Neural cell (in vitro differentiated cells): ENCODE results near the gene SKP1. TPM values are rescaled to one million over a fixed set of nuclear protein-coding genes. Genes with fewer than 3 reads are reported as not detected.
A peak's percentile ranks its signal among the peaks of the same experiment; 100 is the strongest.

Experiments used
- H2AFZ ChIP-seq: fragments of 200-600, 300-800 bp; sonication (generic), shearing (Covaris generic); 2 replicates; pipeline ENCODE4 v1.6.0; 2014; ENCODE audit warnings: low read depth, mild to moderate bottlenecking, antibody characterized with exemption, low read length, moderate library complexity
- H3F3A ChIP-seq: fragments of 200-600 bp; shearing (Covaris generic); 2 replicates; pipeline ENCODE4 v1.6.1; 2016; ENCODE audit warnings: mild to moderate bottlenecking, moderate library complexity, mixed read lengths, antibody characterized with exemption, low read length; ENCODE audit not compliant: insufficient read depth, poor library complexity, severe bottlenecking
- H3K27ac ChIP-seq: fragments of 200-600, 300-800 bp; sonication (generic), shearing (Covaris generic); 2 replicates; pipeline ENCODE4 v1.5.1; 2014; ENCODE audit warnings: mild to moderate bottlenecking, low read length, moderate library complexity
- H3K27me3 ChIP-seq: fragments of 300-800, 200-600 bp; sonication (generic), shearing (Covaris generic); 2 replicates; pipeline ENCODE4 v1.6.0; 2014; ENCODE audit warnings: mild to moderate bottlenecking, low read depth, low read length, moderate library complexity; ENCODE audit not compliant: insufficient read depth
- H3K36me3 ChIP-seq: fragments of 300-800, 200-600 bp; sonication (generic), shearing (Covaris generic); 2 replicates; pipeline ENCODE4 v1.5.1; 2014; ENCODE audit warnings: mild to moderate bottlenecking, antibody characterized with exemption, low read length, moderate library complexity; ENCODE audit not compliant: insufficient read depth
- H3K4me2 ChIP-seq: fragments of 300-800, 200-600 bp; sonication (generic), shearing (Covaris generic); 2 replicates; pipeline ENCODE4 v1.6.0; 2014; ENCODE audit warnings: mild to moderate bottlenecking, low read length
- H3K4me3 ChIP-seq: fragments of 300-800, 200-600 bp; sonication (generic), shearing (Covaris generic); 2 replicates; pipeline ENCODE4 v1.5.1; 2014; ENCODE audit warnings: mild to moderate bottlenecking, low read length, moderate library complexity
- H3K79me2 ChIP-seq: fragments of 200-600 bp; shearing (Covaris generic); replicated peaks from 2 replicates; pipeline ENCODE4 v1.6.0; 2014; ENCODE audit warnings: mild to moderate bottlenecking, low read length, moderate library complexity; ENCODE audit not compliant: insufficient read depth
- H3K9ac ChIP-seq: fragments of 300-800, 200-600 bp; sonication (generic), shearing (Covaris generic); 2 replicates; pipeline ENCODE4 v1.6.1; 2016; ENCODE audit warnings: mild to moderate bottlenecking, low read length, mixed read lengths
- H3K9me2 ChIP-seq: fragments of 200-600 bp; shearing (Covaris generic); 2 replicates; pipeline ENCODE4 v1.6.1; 2016; ENCODE audit warnings: mild to moderate bottlenecking, low read length, mixed read lengths; ENCODE audit not compliant: insufficient read depth
- H3K9me3 ChIP-seq: fragments of 200-600, 300-800 bp; sonication (generic), shearing (Covaris generic); 2 replicates; pipeline ENCODE4 v1.6.1; 2016; ENCODE audit warnings: mild to moderate bottlenecking, mixed run types, low read length, moderate library complexity, mixed read lengths
- H4K20me1 ChIP-seq: fragments of 200-600 bp; shearing (Covaris generic); 2 replicates; pipeline ENCODE4 v1.6.1; 2016; ENCODE audit warnings: mild to moderate bottlenecking, mixed run types; ENCODE audit not compliant: insufficient read depth
- EP300 ChIP-seq: fragments of 450-650 bp; conservative IDR thresholded peaks from 2 replicates; pipeline ENCODE4 v1.6.1; 2014; ENCODE audit warnings: antibody characterized with exemption, mild to moderate bottlenecking, moderate library complexity; ENCODE audit not compliant: poor library complexity, severe bottlenecking
- EZH2 ChIP-seq: fragments of 200-600, 300-800 bp; shearing (Covaris generic), sonication (generic); IDR thresholded peaks from 2 replicates; pipeline ENCODE4 v1.6.1; 2014; ENCODE audit warnings: antibody characterized with exemption, low read length, borderline replicate concordance, mild to moderate bottlenecking; ENCODE audit not compliant: insufficient read depth, poor library complexity, severe bottlenecking
- MXI1 ChIP-seq: fragments of 450-650 bp; conservative IDR thresholded peaks from 2 replicates; pipeline ENCODE4 v1.6.1; 2014; ENCODE audit warnings: antibody characterized with exemption, mild to moderate bottlenecking; ENCODE audit not compliant: poor library complexity, severe bottlenecking
- RAD21 ChIP-seq: fragments of 450-650 bp; conservative IDR thresholded peaks from 2 replicates; pipeline ENCODE4 v1.6.1; 2014; ENCODE audit warnings: antibody characterized with exemption, mild to moderate bottlenecking, moderate library complexity
- SMC3 ChIP-seq: fragments of 450-650 bp; conservative IDR thresholded peaks from 2 replicates; pipeline ENCODE4 v1.6.1; 2014; ENCODE audit warnings: antibody characterized with exemption, mild to moderate bottlenecking, moderate library complexity; ENCODE audit not compliant: poor library complexity
- TAF1 ChIP-seq: IDR thresholded peaks from 2 replicates; pipeline ENCODE4 v1.6.1; 2012; ENCODE audit warnings: low read depth
- polyA plus RNA-seq: library from polyadenylated mRNA; depleted of rRNA; stranded (reverse); fragments of >200 nt; gene quantifications from 2 replicates; pipeline ENCODE4 v1.2.3, GENCODE V29; 2014
- TF ChIP-seq, protein P1 (sequence below): IDR thresholded peaks from 2 replicates; pipeline ENCODE4 v1.6.1; 2012; ENCODE audit warnings: borderline replicate concordance
- TF ChIP-seq, protein P2 (sequence below): fragments of 450-650 bp; IDR thresholded peaks from 2 replicates; pipeline ENCODE4 v1.5.1; 2014; ENCODE audit warnings: antibody characterized with exemption, mild to moderate bottlenecking, moderate library complexity; ENCODE audit not compliant: poor library complexity, severe bottlenecking

SKP1 gene
- polyA plus RNA-seq, 1 donor from 2014 or later = 1,492 TPM

DNA sequence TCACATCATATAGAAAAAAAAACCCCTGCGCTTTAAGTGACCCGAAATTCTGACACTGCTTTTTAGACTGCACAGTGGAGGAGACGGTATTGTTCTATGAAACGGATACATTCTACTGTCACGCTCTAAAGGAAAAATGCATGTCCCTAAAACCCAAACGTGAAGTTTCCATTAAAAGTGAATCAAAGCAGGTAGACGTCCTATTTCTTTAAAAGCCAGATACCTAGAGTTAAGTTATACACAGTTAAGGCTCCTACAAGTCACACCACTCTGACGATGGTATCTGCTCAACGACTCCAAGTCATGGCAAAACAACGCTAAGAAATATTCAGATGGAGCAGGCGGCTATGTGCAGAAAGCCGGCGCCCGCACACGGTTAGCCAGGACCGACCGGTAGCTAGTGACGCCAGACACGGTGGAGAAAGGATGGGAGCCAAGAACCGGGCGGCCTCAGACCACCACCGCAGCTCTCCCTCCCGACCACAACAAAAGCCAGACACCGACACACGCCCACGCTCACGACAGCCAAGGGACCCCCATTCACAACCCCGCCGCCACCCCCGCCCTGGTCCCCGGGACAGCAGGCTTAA, 734 bp downstream of the SKP1 start:
- H3K9ac ChIP-seq = peak overlapping the region; percentile 94
- H3F3A ChIP-seq = no peaks in the 10 kb centered on the region
- TF ChIP-seq EP300 (no peak), EZH2 (no peak), RAD21 (no peak), TAF1 (no peak)
- TF ChIP-seq, protein P1, sequence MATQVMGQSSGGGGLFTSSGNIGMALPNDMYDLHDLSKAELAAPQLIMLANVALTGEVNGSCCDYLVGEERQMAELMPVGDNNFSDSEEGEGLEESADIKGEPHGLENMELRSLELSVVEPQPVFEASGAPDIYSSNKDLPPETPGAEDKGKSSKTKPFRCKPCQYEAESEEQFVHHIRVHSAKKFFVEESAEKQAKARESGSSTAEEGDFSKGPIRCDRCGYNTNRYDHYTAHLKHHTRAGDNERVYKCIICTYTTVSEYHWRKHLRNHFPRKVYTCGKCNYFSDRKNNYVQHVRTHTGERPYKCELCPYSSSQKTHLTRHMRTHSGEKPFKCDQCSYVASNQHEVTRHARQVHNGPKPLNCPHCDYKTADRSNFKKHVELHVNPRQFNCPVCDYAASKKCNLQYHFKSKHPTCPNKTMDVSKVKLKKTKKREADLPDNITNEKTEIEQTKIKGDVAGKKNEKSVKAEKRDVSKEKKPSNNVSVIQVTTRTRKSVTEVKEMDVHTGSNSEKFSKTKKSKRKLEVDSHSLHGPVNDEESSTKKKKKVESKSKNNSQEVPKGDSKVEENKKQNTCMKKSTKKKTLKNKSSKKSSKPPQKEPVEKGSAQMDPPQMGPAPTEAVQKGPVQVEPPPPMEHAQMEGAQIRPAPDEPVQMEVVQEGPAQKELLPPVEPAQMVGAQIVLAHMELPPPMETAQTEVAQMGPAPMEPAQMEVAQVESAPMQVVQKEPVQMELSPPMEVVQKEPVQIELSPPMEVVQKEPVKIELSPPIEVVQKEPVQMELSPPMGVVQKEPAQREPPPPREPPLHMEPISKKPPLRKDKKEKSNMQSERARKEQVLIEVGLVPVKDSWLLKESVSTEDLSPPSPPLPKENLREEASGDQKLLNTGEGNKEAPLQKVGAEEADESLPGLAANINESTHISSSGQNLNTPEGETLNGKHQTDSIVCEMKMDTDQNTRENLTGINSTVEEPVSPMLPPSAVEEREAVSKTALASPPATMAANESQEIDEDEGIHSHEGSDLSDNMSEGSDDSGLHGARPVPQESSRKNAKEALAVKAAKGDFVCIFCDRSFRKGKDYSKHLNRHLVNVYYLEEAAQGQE = no peak
- TF ChIP-seq, protein P2, sequence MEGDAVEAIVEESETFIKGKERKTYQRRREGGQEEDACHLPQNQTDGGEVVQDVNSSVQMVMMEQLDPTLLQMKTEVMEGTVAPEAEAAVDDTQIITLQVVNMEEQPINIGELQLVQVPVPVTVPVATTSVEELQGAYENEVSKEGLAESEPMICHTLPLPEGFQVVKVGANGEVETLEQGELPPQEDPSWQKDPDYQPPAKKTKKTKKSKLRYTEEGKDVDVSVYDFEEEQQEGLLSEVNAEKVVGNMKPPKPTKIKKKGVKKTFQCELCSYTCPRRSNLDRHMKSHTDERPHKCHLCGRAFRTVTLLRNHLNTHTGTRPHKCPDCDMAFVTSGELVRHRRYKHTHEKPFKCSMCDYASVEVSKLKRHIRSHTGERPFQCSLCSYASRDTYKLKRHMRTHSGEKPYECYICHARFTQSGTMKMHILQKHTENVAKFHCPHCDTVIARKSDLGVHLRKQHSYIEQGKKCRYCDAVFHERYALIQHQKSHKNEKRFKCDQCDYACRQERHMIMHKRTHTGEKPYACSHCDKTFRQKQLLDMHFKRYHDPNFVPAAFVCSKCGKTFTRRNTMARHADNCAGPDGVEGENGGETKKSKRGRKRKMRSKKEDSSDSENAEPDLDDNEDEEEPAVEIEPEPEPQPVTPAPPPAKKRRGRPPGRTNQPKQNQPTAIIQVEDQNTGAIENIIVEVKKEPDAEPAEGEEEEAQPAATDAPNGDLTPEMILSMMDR = no peak
- H2AFZ ChIP-seq = peak overlapping the region; percentile 75
- H3K9me3 ChIP-seq = no peaks in the 10 kb centered on the region
- H3K79me2 ChIP-seq = peaks cover 48% of the 10 kb centered on the region
- peak overlapping the region; percentile 97 for H3K27ac ChIP-seq
- H4K20me1 ChIP-seq = peaks cover 6% of the 10 kb centered on the region
- H3K4me2 ChIP-seq = peak overlapping the region; percentile 97
- no peaks in the 10 kb centered on the region for H3K36me3 ChIP-seq
- peak overlapping the region; percentile 99 for H3K4me3 ChIP-seq
- no peaks in the 10 kb centered on the region for H3K27me3 ChIP-seq
- H3K9me2 ChIP-seq = no peaks in the 10 kb centered on the region

DNA sequence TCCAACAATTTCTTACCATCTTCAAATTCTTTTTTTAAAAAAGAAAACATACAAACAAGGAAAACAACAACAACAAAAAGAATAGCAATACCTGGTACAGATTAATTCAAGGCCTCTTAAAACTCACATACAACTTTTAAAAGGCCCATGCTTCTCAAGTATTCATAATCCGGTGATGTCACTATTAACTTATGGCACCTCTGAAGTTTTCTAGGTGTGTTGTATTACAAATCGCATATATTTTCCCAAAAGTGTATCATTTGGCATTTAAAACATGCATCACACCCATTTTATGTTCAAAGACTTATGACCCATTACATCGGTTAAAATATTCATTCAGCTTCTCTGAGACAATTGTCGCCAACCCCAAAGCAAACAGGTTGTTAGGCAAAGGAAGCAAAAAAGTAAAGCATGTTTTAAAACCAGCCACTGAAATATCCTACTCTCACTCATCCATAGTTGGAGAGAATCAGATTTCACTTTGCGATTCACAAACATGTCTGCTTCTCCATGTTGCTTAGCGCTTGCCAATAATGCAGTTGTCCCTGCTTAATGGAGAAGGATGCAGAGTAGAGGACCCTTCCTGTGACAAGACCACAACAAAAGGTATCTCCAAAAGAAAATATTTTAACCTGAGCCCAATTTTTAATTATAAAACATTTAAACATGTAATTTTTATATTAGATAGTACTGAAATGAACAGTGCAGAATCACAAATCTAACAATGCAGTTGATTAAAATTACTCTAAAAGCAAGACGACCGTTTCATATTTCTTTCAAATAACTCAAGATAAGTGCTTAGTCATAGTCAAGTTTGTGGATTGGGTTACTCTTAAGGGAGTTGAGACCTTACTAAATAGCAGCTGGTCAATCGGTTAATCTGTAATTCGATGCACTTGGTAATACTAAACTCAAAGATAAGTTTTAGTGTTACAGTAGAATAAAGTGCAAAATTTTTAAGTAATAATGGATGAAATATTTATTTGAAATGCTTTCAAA, 1.6 kb downstream of the SKP1 start:
- Histone ChIP-seq H3F3A (no peaks in the 10 kb centered on the region), H3K9ac (peak overlapping the region; percentile 94), H4K20me1 (peaks cover 6% of the 10 kb centered on the region), H3K79me2 (peaks cover 55% of the 10 kb centered on the region), H3K27me3 (no peaks in the 10 kb centered on the region), H3K36me3 (no peaks in the 10 kb centered on the region), H2AFZ (no peak overlapping the region), H3K4me3 (peak overlapping the region; percentile 99), H3K9me2 (no peaks in the 10 kb centered on the region), H3K4me2 (peak overlapping the region; percentile 97), H3K9me3 (no peaks in the 10 kb centered on the region), H3K27ac (peak overlapping the region; percentile 97)
- TF ChIP-seq TAF1 = no peak
- TF ChIP-seq EP300 = no peak
- TF ChIP-seq SMC3 = no peak
- TF ChIP-seq MXI1 = no peak
- no peak for TF ChIP-seq EZH2
- TF ChIP-seq RAD21 = no peak
